ENCODE data around the gene SF3A2. TPM values are rescaled to one million over a fixed set of nuclear protein-coding genes. Genes with fewer than 3 reads are reported as not detected.

SF3A2 gene
- total and polyA plus RNA-seq, 4 donors: 2.2 to 32.0 (median 13.2) TPM

DNA sequence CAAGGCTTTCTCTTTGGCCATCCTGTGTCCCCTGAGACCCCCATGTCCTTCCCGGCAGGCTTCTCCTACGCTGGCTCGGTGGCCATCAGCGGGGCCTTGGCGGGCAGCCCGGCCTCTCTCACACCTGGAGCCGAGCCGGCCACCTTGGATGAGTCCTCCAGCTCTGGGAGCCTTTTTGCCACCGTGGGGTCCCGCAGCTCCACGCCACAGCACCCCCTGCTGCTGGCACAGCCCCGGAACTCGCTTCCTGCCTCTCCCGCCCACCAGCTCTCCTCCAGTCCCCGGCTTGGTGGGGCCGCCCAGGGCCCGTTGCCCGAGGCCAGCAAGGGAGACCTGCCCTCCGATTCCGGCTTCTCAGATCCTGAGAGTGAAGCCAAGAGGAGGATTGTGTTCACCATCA is 14.7 kb upstream of the SF3A2 start:
- Histone ChIP-seq H3K36me3 (ENCODE audit: control insufficient read depth in 4 of 4, insufficient read depth in 3 of 4, low read depth in 1 of 4, low read length in 3 of 4) (peaks cover 10 to 59% (median 13%) of the 10 kb centered on the region in 4 donors), H3K4me3 (ENCODE audit: low read depth in 1 of 3, low read length in 3 of 3) (no peak overlapping the region), H3K9me3 (ENCODE audit: control insufficient read depth in 4 of 4, low read length in 3 of 4) (no peaks in the 10 kb centered on the region), H3K27ac (ENCODE audit: low read depth in 1 of 2, low read length in 2 of 2) (no peak overlapping the region), H3K4me1 (ENCODE audit: control insufficient read depth in 4 of 4, insufficient read depth in 4 of 4, low read length in 3 of 4) (no peaks in the 10 kb centered on the region), H3K9ac (ENCODE audit: low read depth in 1 of 2, low read length in 2 of 2) (no peak overlapping the region), H3K27me3 (ENCODE audit: control insufficient read depth in 4 of 4, insufficient read depth in 4 of 4, low read length in 3 of 4) (no peaks in the 10 kb centered on the region)
- WGBS: 93% methylated on average over 20 of the region's 20 CpGs
- TF ChIP-seq NR2F2 (IDR thresholded peaks at IDR 0.05) (no peak), HNF4G (IDR thresholded peaks at IDR 0.05) (no peak), TAF1 (conservative IDR thresholded peaks at IDR 0.05) (no peak), RAD21 (IDR thresholded peaks at IDR 0.05) (no peak), JUND (IDR thresholded peaks at IDR 0.05) (no peak), YY1 (IDR thresholded peaks at IDR 0.05) (no peak), FOXA2 (IDR thresholded peaks at IDR 0.05) (no peak), EGR1 (IDR thresholded peaks at IDR 0.05; ENCODE audit: low read depth in 2 of 2) (no peak), FOXA1 (IDR thresholded peaks at IDR 0.05) (no peak), GABPA (IDR thresholded peaks at IDR 0.05 in 1 of 2, conservative IDR thresholded peaks at IDR 0.05 in 1 of 2) (no peak)
- TF ChIP-seq, protein P1, sequence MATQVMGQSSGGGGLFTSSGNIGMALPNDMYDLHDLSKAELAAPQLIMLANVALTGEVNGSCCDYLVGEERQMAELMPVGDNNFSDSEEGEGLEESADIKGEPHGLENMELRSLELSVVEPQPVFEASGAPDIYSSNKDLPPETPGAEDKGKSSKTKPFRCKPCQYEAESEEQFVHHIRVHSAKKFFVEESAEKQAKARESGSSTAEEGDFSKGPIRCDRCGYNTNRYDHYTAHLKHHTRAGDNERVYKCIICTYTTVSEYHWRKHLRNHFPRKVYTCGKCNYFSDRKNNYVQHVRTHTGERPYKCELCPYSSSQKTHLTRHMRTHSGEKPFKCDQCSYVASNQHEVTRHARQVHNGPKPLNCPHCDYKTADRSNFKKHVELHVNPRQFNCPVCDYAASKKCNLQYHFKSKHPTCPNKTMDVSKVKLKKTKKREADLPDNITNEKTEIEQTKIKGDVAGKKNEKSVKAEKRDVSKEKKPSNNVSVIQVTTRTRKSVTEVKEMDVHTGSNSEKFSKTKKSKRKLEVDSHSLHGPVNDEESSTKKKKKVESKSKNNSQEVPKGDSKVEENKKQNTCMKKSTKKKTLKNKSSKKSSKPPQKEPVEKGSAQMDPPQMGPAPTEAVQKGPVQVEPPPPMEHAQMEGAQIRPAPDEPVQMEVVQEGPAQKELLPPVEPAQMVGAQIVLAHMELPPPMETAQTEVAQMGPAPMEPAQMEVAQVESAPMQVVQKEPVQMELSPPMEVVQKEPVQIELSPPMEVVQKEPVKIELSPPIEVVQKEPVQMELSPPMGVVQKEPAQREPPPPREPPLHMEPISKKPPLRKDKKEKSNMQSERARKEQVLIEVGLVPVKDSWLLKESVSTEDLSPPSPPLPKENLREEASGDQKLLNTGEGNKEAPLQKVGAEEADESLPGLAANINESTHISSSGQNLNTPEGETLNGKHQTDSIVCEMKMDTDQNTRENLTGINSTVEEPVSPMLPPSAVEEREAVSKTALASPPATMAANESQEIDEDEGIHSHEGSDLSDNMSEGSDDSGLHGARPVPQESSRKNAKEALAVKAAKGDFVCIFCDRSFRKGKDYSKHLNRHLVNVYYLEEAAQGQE (IDR thresholded peaks at IDR 0.05): no peak
- DNase-seq (ENCODE audit: low spot score): no peak

GRCh38 chr19:2223391-2223790 is 13.2 kb upstream of the SF3A2 start:
- no peak for TF ChIP-seq YY1 (IDR thresholded peaks at IDR 0.05)
- no peak for TF ChIP-seq TAF1 (conservative IDR thresholded peaks at IDR 0.05)
- Histone ChIP-seq H3K27ac (ENCODE audit: low read depth in 1 of 2, low read length in 2 of 2) (no peak overlapping the region), H3K9me3 (ENCODE audit: control insufficient read depth in 4 of 4, low read length in 3 of 4) (no peaks in the 10 kb centered on the region), H3K36me3 (ENCODE audit: control insufficient read depth in 4 of 4, insufficient read depth in 3 of 4, low read depth in 1 of 4, low read length in 3 of 4) (peaks cover 7 to 47% (median 10%) of the 10 kb centered on the region in 4 donors), H3K4me1 (ENCODE audit: control insufficient read depth in 4 of 4, insufficient read depth in 4 of 4, low read length in 3 of 4) (peaks cover 2 to 9% (median 4%) of the 10 kb centered on the region in 4 donors), H3K4me3 (ENCODE audit: low read depth in 1 of 3, low read length in 3 of 3) (no peak overlapping the region), H3K27me3 (ENCODE audit: control insufficient read depth in 4 of 4, insufficient read depth in 4 of 4, low read length in 3 of 4) (no peaks in the 10 kb centered on the region), H3K9ac (ENCODE audit: low read depth in 1 of 2, low read length in 2 of 2) (no peak overlapping the region)
- no peak for DNase-seq (ENCODE audit: low spot score)
- WGBS: 94% methylated on average over 18 of the region's 18 CpGs

GRCh38 chr19:2223959-2224358 is 12.7 kb upstream of the SF3A2 start:
- TF ChIP-seq EGR1 (IDR thresholded peaks at IDR 0.05; ENCODE audit: low read depth in 2 of 2): no peak
- no peak for TF ChIP-seq HNF4G (IDR thresholded peaks at IDR 0.05)
- no peak for TF ChIP-seq SP1 (IDR thresholded peaks at IDR 0.05)
- TF ChIP-seq, protein P1 (IDR thresholded peaks at IDR 0.05): no peak
- no peak for TF ChIP-seq HNF4A (conservative IDR thresholded peaks at IDR 0.05)
- TF ChIP-seq RXRA (IDR thresholded peaks at IDR 0.05): no peak
- TF ChIP-seq RAD21 (IDR thresholded peaks at IDR 0.05): no peak
- TF ChIP-seq, protein P2, sequence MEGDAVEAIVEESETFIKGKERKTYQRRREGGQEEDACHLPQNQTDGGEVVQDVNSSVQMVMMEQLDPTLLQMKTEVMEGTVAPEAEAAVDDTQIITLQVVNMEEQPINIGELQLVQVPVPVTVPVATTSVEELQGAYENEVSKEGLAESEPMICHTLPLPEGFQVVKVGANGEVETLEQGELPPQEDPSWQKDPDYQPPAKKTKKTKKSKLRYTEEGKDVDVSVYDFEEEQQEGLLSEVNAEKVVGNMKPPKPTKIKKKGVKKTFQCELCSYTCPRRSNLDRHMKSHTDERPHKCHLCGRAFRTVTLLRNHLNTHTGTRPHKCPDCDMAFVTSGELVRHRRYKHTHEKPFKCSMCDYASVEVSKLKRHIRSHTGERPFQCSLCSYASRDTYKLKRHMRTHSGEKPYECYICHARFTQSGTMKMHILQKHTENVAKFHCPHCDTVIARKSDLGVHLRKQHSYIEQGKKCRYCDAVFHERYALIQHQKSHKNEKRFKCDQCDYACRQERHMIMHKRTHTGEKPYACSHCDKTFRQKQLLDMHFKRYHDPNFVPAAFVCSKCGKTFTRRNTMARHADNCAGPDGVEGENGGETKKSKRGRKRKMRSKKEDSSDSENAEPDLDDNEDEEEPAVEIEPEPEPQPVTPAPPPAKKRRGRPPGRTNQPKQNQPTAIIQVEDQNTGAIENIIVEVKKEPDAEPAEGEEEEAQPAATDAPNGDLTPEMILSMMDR (IDR thresholded peaks at IDR 0.05; ENCODE audit: low read depth, low read length, missing input control): no peak
- TF ChIP-seq, protein P3, sequence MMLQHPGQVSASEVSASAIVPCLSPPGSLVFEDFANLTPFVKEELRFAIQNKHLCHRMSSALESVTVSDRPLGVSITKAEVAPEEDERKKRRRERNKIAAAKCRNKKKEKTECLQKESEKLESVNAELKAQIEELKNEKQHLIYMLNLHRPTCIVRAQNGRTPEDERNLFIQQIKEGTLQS (IDR thresholded peaks at IDR 0.05): no peak
- no peak for TF ChIP-seq YY1 (IDR thresholded peaks at IDR 0.05)
- no peak for DNase-seq (ENCODE audit: low spot score)
- 95% methylated on average over 14 of the region's 14 CpGs for WGBS
- Histone ChIP-seq H3K9me3 (ENCODE audit: control insufficient read depth in 4 of 4, low read length in 3 of 4) (no peaks in the 10 kb centered on the region), H3K9ac (ENCODE audit: low read depth in 1 of 2, low read length in 2 of 2) (no peak overlapping the region), H3K36me3 (ENCODE audit: control insufficient read depth in 4 of 4, insufficient read depth in 3 of 4, low read depth in 1 of 4, low read length in 3 of 4) (peaks cover 7 to 47% (median 11%) of the 10 kb centered on the region in 4 donors), H3K4me3 (ENCODE audit: low read depth in 1 of 3, low read length in 3 of 3) (no peak overlapping the region), H3K4me1 (ENCODE audit: control insufficient read depth in 4 of 4, insufficient read depth in 4 of 4, low read length in 3 of 4) (peaks cover 7 to 14% (median 9%) of the 10 kb centered on the region in 4 donors), H3K27me3 (ENCODE audit: control insufficient read depth in 4 of 4, insufficient read depth in 4 of 4, low read length in 3 of 4) (no peaks in the 10 kb centered on the region), H3K27ac (ENCODE audit: low read depth in 1 of 2, low read length in 2 of 2) (no peak overlapping the region)
